HepG2 (cell line): ENCODE data around the gene BICDL1. TPM values are rescaled to one million over a fixed set of nuclear protein-coding genes. Genes with fewer than 3 reads are reported as not detected.

Source experiments
- ARNT ChIP-seq: fragments of 450-650 bp; IDR thresholded peaks from 2 replicates; pipeline ENCODE4 v1.6.1; 2017
- GLMP ChIP-seq: sonication (generic); formaldehyde crosslinking; IDR thresholded peaks from 2 replicates; pipeline ENCODE4 v1.9.0; 2021; ENCODE audit warnings: missing genetic modification reagents, mild to moderate bottlenecking, borderline replicate concordance
- MTERF4 ChIP-seq: sonication (generic); formaldehyde crosslinking; IDR thresholded peaks from 2 replicates; pipeline ENCODE4 v1.8.0; 2023; ENCODE audit warnings: mild to moderate bottlenecking, missing genetic modification reagents
- PAX8 ChIP-seq: sonication (generic); formaldehyde crosslinking; IDR thresholded peaks from 2 replicates; pipeline ENCODE4 v1.8.0; 2022; ENCODE audit warnings: mild to moderate bottlenecking, missing genetic modification reagents, borderline replicate concordance
- SKIL ChIP-seq: sonication (generic); formaldehyde crosslinking; IDR thresholded peaks from 2 replicates; pipeline ENCODE4 v1.8.0; 2022; ENCODE audit warnings: missing genetic modification reagents, mild to moderate bottlenecking, moderate library complexity, borderline replicate concordance
- ZFP62 ChIP-seq: sonication (generic); formaldehyde crosslinking; IDR thresholded peaks from 2 replicates; pipeline ENCODE4 v1.4.0; 2020; ENCODE audit warnings: missing genetic modification reagents
- ZNF431 ChIP-seq: sonication (generic); formaldehyde crosslinking; IDR thresholded peaks from 2 replicates; pipeline ENCODE4 v1.9.0; 2022; ENCODE audit warnings: missing genetic modification reagents, low read depth, mild to moderate bottlenecking, borderline replicate concordance
- ZNF460 ChIP-seq: sonication (generic); formaldehyde crosslinking; IDR thresholded peaks from 2 replicates; pipeline ENCODE4 v1.5.1; 2020; ENCODE audit warnings: missing genetic modification reagents, mild to moderate bottlenecking, borderline replicate concordance
- ZNF570 ChIP-seq: sonication (generic); formaldehyde crosslinking; IDR thresholded peaks from 2 replicates; pipeline ENCODE4 v1.4.0; 2020; ENCODE audit warnings: mild to moderate bottlenecking, missing genetic modification reagents, borderline replicate concordance
- ZNF574 ChIP-seq: sonication (generic); formaldehyde crosslinking; IDR thresholded peaks from 2 replicates; pipeline ENCODE4 v1.4.0; 2020; ENCODE audit warnings: missing genetic modification reagents
- ZNF609 ChIP-seq: sonication (generic); formaldehyde crosslinking; IDR thresholded peaks from 2 replicates; pipeline ENCODE4 v1.4.0; 2020; ENCODE audit warnings: mild to moderate bottlenecking, missing genetic modification reagents, borderline replicate concordance
- ZNF644 ChIP-seq: IDR thresholded peaks from 2 replicates; pipeline ENCODE4 v1.6.1; 2016; ENCODE audit warnings: low read depth
- ZNF800 ChIP-seq: sonication (generic); formaldehyde crosslinking; IDR thresholded peaks from 2 replicates; pipeline ENCODE4 v1.4.0; 2020; ENCODE audit warnings: missing genetic modification reagents
- polyA plus RNA-seq, 8 experiments: library from polyadenylated mRNA; depleted of rRNA in 3 of 8; stranded (reverse) in 7 of 8; unstranded in 1 of 8; fragments of >200 nt; fragmentation: Illumina TruSeq in 4 of 8; extraction: Trizol in 4 of 8; gene quantifications; 2 replicates each; pipeline versions ENCODE4 v1.2.1 to v1.2.3, GENCODE V29; 2011 to 2016; ENCODE audit warnings: low read depth in 4 of 8, missing spikeins in 1 of 8, mixed read lengths in 1 of 8; ENCODE audit not compliant: insufficient read depth in 1 of 8
- total RNA-seq, 5 experiments: library from RNA; depleted of rRNA; stranded (reverse); fragments of >200 nt; fragmentation: Illumina TruSeq; extraction: Trizol; gene quantifications; 2 replicates each; pipeline ENCODE4 v1.2.3, GENCODE V29; 2016; ENCODE audit warnings: low read depth in 1 of 5

BICDL1 gene
- total and polyA plus RNA-seq, 2 of the 13 experiments (the other 11 are each of a cell fraction or from before 2014, with no cell fraction given): 3.6 to 9.7 TPM

GRCh38 chr12:119988472-119989360, at the start of gene BICDL1 (continued):
- TF ChIP-seq ZNF574 (CRISPR knock-in tag): no peak; the same call in 1 of the 2 replicates
- TF ChIP-seq GLMP (CRISPR knock-in tag): no peak
- TF ChIP-seq ARNT: no peak
- no peak for TF ChIP-seq ZNF644 (CRISPR knock-in tag)
- no peak for TF ChIP-seq MTERF4 (CRISPR knock-in tag)
- no peak for TF ChIP-seq ZNF570 (CRISPR knock-in tag)
- TF ChIP-seq ZNF800: no peak
- TF ChIP-seq ZNF431 (CRISPR knock-in tag): 0 out of 2 replicates have a peak, but pooled peaks have one; percentile 7
- TF ChIP-seq ZFP62: no peak
- TF ChIP-seq PAX8 (CRISPR knock-in tag): no peak
- TF ChIP-seq ZNF609 (CRISPR knock-in tag): no peak
- TF ChIP-seq SKIL (CRISPR knock-in tag): no peak
- no peak for TF ChIP-seq ZNF460 (CRISPR knock-in tag)
